ES-I3 (cell line): ENCODE data around the gene POLR3K.

ENCODE experiments used
- H3K36me3 ChIP-seq: 2 replicates; pipeline ENCODE4 v1.6.1; 2013; ENCODE audit warnings: mild to moderate bottlenecking, low read length, control low read depth, moderate library complexity; ENCODE audit not compliant: insufficient read depth
- H3K4me1 ChIP-seq: 2 replicates; pipeline ENCODE4 v1.6.1; 2013; ENCODE audit warnings: mild to moderate bottlenecking, control low read depth, low read length; ENCODE audit not compliant: insufficient read depth
- H3K9ac ChIP-seq: 2 replicates; pipeline ENCODE4 v1.6.1; 2013; ENCODE audit warnings: low read depth, mild to moderate bottlenecking, low read length, moderate library complexity
- H3K9me3 ChIP-seq: 2 replicates; pipeline ENCODE4 v1.6.1; 2013; ENCODE audit warnings: mild to moderate bottlenecking, low read length, moderate library complexity; ENCODE audit not compliant: control insufficient read depth, insufficient read depth

POLR3K gene

GRCh38 chr16:53346-54236, at the start of gene POLR3K, which contains the start of gene SNRNP25:
Gene POLR3K, minus strand, starts transcription at chr16:53608. Its CDS starts 22 bp downstream, at chr16:53586.
Gene SNRNP25, plus strand, starts transcription at chr16:53828. Its CDS starts 189 bp downstream, at chr16:54017.
- Histone ChIP-seq H3K9ac (peak within 1 kb of the TSS; percentile 88), H3K4me1 (no peaks in the 10 kb centered on the region), H3K9me3 (no peaks in the 10 kb centered on the region), H3K36me3 (peaks cover 7% of the 10 kb centered on the region)

- no peaks in the 10 kb centered on the region; the same call in 1 of the 2 replicates for H3K4me1 ChIP-seq
- H3K36me3 ChIP-seq: no peaks in the 10 kb centered on the region
- H3K9ac ChIP-seq: no peak overlapping the region
- no peaks in the 10 kb centered on the region for H3K9me3 ChIP-seq
Measured at GRCh38 chr16:102060-102855, 48.9 kb upstream of the POLR3K start.

GRCh38 chr16:101586-101985, 48.2 kb upstream of the POLR3K start:
- Histone ChIP-seq H3K9ac (no peak overlapping the region), H3K4me1 (no peaks in the 10 kb centered on the region; the same call in 1 of the 2 replicates), H3K36me3 (no peaks in the 10 kb centered on the region), H3K9me3 (no peaks in the 10 kb centered on the region)

DNA sequence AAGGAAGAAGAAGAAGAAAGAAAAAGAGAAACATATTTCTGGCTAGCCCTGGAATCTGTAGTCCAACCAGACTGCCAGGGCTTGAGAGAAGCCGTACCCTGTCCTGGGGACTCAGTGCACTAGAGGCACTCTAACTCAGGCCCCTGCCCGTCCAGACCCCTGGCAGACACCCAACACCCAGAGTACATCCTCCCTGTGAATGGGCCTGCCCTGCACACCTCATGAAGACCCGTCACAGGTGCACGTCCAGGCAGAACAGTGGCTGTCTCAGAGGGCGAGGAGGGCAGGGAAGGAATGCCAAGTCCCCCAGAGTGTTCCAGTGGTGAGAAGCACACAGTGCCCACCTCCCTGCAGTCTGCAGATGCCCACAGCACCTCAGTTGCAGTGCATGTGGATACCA, 47.6 kb upstream of the POLR3K start:
- no peaks in the 10 kb centered on the region; the same call in 1 of the 2 replicates for H3K4me1 ChIP-seq
- no peaks in the 10 kb centered on the region for H3K9me3 ChIP-seq
- H3K9ac ChIP-seq: no peak overlapping the region
- H3K36me3 ChIP-seq: no peaks in the 10 kb centered on the region

DNA sequence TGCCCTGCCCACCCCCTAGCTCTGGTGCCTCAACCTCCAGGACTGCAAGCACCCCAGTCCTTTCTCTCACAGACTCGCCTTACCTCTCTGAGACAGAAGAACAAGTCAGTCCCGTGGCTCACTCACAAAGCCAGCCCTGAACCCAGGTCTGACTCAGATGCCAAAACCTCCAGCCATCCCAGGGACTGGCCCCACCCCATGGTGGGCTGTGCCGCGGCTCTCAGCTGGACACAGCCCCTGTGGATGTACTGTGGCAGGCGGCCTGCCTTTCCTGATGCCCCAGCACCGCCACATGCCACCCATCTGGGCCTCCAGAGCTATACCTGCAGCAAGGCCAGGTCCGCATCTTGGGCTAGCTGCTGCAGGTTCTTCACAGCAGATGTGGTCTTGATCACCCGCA, 44.4 kb upstream of the POLR3K start:
- no peaks in the 10 kb centered on the region for H3K36me3 ChIP-seq
- no peak overlapping the region for H3K9ac ChIP-seq
- H3K9me3 ChIP-seq: no peaks in the 10 kb centered on the region
- no peaks in the 10 kb centered on the region; the same call in 1 of the 2 replicates for H3K4me1 ChIP-seq

- H3K36me3 ChIP-seq: no peaks in the 10 kb centered on the region
- H3K4me1 ChIP-seq: no peaks in the 10 kb centered on the region; the same call in 1 of the 2 replicates
- H3K9ac ChIP-seq: no peak overlapping the region
- no peaks in the 10 kb centered on the region for H3K9me3 ChIP-seq
Measured at GRCh38 chr16:96935-97381, 43.5 kb upstream of the POLR3K start.

DNA sequence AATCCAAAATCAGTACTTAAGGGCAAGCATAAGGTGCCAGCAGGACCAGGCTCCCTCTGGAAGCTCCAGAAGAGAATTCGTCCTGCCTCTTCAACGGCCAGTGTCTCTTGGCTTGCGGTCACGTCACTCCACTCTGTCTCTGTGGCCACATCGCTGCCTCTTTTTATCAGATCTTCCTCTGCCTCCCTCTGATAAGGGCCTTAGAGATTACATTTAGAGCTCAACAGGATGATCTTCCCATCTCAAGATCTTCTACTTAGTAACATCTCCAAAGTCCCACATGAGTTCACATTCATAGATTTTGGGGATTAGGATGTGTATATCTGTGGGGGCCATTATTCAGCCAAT, 41.5 kb upstream of the POLR3K start:
- H3K4me1 ChIP-seq: no peaks in the 10 kb centered on the region; the same call in 1 of the 2 replicates
- H3K36me3 ChIP-seq: no peaks in the 10 kb centered on the region
- no peaks in the 10 kb centered on the region for H3K9me3 ChIP-seq
- H3K9ac ChIP-seq: no peak overlapping the region

DNA sequence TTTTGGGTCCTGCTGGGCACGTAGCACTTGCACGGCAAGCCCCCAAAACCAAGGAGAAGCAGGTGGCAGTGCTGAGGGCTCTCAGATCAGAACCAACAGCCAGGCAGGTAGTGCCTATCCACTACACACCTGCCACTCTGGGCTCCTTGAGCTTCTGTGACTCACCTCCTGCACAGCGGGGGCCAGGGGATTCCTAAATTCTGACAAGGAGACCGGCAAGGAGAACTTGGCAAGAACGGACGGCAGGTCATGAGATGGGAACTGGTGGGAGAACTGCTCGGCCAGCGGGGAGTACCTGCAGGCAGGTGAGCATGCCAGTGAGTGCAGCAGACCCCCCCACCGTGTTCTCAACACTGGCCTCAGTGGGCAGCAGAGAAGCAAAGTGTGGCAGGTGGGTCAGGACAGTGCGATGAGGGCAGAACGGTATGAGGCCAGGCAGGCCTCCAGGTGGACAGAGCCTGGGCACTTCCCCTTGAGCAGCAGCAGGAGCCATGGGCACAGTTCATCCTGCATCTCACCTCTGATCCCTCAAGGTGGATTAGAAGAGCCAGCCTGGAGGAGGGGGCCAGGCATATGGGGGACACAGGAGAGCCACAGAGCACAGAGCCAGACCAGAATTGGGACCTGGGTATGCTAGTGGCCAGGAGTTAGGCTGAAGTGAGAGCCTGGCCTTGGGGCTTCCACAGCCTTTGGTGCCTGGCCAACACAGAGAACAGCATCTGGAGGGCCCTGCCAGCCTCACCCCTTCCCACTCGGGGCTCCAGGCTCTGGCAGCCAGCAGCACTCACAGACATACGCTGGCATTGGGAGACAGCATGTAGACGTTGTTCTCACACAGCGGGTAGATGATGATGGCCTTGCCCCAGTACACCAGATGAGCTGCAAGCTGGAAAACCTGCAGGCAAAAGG, 39.3 kb upstream of the POLR3K start:
- Histone ChIP-seq H3K36me3 (no peaks in the 10 kb centered on the region), H3K9ac (no peak overlapping the region), H3K4me1 (no peaks in the 10 kb centered on the region), H3K9me3 (no peaks in the 10 kb centered on the region)

DNA sequence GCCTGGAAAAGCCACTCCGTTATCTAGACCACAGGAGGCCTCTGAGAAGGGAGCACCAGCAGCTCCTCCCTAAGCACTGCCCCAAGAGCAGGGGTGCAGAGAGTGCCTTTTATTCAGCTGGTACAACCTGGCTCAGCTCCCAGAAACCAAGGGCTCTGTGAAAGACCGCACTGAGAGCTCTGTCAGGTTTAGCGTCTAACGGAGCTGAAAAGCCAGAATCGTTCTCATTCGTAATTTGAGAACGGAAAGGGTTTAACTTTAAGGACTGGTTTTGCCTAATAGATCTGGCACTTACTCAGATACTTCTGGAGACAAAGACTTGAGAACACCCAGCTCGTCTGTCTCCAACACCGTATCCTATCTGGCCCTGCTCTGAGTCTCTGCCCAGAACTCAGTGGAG, 38.1 kb upstream of the POLR3K start:
- H3K9ac ChIP-seq: no peak overlapping the region
- H3K4me1 ChIP-seq: no peaks in the 10 kb centered on the region
- no peaks in the 10 kb centered on the region for H3K9me3 ChIP-seq
- H3K36me3 ChIP-seq: no peaks in the 10 kb centered on the region

DNA sequence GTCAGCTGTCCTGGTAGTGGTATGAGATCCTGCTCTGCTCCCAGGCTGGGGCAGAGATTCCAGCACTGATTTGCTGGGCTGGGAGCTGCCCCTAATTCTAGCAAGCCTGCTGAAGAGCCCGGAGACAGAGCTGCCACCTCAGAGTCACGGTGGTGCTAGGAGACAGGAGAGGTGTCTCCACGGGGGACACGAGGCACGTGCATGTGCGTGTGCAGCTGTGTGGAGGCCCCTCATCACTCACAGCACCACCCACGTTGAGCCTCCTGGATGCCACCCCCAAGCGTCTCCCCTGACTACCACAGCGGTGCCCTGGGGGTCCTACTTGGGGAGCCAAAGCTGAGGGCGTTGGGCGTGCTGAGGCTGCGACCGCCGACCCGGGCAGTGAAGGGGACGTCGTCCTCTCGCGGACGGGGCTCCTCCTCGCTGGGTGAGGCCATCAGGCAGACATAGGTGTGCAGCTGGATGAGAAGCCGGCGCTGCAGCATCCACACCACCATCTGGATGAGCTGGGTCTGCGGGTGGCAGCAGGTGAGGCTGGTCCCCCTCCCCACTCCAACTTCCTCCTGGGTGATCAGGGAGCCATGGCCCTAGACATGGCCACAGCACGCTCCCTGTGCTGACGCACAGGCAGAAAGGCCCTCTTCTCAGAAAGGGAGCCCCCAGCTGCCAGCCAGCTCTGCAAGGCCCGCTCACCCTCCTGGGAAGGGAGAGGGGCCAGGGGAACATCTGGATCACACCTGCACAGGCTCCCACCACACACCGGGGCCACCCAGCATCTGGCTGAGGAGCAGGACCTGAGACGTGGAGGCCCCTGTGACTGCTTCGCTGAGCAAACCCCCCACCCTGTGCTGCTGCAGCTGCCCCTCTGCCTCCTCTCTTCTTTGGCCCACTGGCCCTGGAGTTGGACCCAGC, 36.2 kb upstream of the POLR3K start:
- H3K36me3 ChIP-seq: 0 out of 2 replicates have a peak, but pooled peaks cover 3% of the 10 kb centered on the region

DNA sequence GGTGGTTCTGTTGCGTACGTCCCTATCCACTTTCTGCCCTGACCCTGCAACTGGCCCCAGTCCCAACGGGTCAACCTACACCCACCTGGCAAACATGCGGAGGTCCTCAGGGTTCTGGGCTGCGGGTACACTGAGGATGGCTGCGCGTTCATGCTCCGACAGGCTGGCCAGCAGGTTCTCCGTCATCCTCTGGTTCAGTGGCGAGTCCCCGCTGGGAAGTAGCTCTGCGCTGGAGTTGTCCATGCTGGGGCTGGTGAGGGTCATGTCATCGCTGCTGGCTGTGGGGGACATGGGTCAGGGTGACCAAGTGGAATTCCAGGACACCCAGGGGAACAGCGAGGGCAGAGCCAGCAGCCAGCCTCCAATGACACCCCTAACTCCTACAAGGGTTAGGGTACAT, 35.2 kb upstream of the POLR3K start:
- no peak overlapping the region for H3K9ac ChIP-seq
- 0 out of 2 replicates have a peak, but pooled peaks cover 3% of the 10 kb centered on the region for H3K36me3 ChIP-seq
- H3K9me3 ChIP-seq: no peaks in the 10 kb centered on the region
- H3K4me1 ChIP-seq: no peaks in the 10 kb centered on the region

More for the DNA sequence above, 36.2 kb upstream of the POLR3K start:
- Histone ChIP-seq H3K4me1 (no peaks in the 10 kb centered on the region), H3K9ac (no peak overlapping the region), H3K9me3 (no peaks in the 10 kb centered on the region)

GRCh38 chr16:86483-86952, 33.1 kb upstream of the POLR3K start:
- Histone ChIP-seq H3K9ac (no peak overlapping the region), H3K36me3 (0 out of 2 replicates have a peak, but pooled peaks cover 3% of the 10 kb centered on the region), H3K4me1 (no peaks in the 10 kb centered on the region), H3K9me3 (no peaks in the 10 kb centered on the region)

DNA sequence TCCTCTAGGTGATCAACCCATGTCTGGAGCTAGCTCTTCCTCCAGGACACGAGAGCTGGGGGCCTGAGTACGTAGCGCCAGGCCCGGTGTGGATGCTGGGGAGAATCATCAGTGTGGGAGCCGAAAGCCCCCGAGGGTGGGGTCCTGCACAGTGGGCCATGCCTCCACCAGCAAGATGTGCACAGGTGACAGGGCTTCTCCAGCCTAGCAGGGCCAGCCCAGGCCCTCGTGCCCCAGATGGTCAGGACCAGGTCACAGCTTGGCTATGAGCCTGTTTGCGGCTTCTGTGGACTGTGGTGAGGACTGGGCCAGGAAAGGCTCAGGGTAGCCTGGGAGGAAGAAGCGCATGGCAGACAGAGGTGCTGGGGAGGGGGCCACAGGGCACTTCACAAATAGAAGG, 32.5 kb upstream of the POLR3K start:
- Histone ChIP-seq H3K36me3 (peaks cover 3% of the 10 kb centered on the region; the same call in 1 of the 2 replicates), H3K4me1 (no peaks in the 10 kb centered on the region), H3K9ac (no peak overlapping the region), H3K9me3 (no peaks in the 10 kb centered on the region)
